H7 (cell line): Measurements from ENCODE around the gene KCNN2. TPM values are rescaled to one million over a fixed set of nuclear protein-coding genes. Genes with fewer than 3 reads are reported as not detected.

Source experiments
- DNase-seq: peaks from one replicate; pipeline ENCODE4 v3.0.0; 2012
- H3K27me3 ChIP-seq: 2 replicates; pipeline ENCODE4 v1.6.0; 2011; ENCODE audit warnings: mild to moderate bottlenecking, low read length; ENCODE audit not compliant: control insufficient read depth, insufficient read depth
- H3K36me3 ChIP-seq: replicated peaks from 2 replicates; pipeline ENCODE4 v1.5.1; 2011; ENCODE audit warnings: low read length; ENCODE audit not compliant: control insufficient read depth, insufficient read depth
- H3K4me3 ChIP-seq: 2 replicates; pipeline ENCODE4 v1.5.1; 2011; ENCODE audit warnings: low read depth, mild to moderate bottlenecking, control low read depth, low read length, moderate library complexity; ENCODE audit not compliant: insufficient read depth
- total RNA-seq: library from RNA; depleted of rRNA; stranded (reverse); fragments of >200 nt; shearing (Covaris generic); gene quantifications from 2 replicates; pipeline ENCODE4 v1.2.3, GENCODE V29; 2014

Gene KCNN2
- total RNA-seq, 1 experiment from 2014 or later: 8.2 TPM

- Histone ChIP-seq H3K36me3 (no peaks in the 10 kb centered on the region; the same call in 1 of the 2 replicates), H3K27me3 (no peaks in the 10 kb centered on the region), H3K4me3 (no peak overlapping the region)
- DNase-seq: no peak
Observed at GRCh38 chr5:114380721-114381120, 18.9 kb downstream of the KCNN2 start.

GRCh38 chr5:114387433-114387832 is 25.6 kb downstream of the KCNN2 start:
- H3K36me3 ChIP-seq: no peaks in the 10 kb centered on the region
- DNase-seq: no peak
- H3K4me3 ChIP-seq: no peak overlapping the region
- no peaks in the 10 kb centered on the region for H3K27me3 ChIP-seq

- H3K27me3 ChIP-seq: no peaks in the 10 kb centered on the region
- H3K36me3 ChIP-seq: no peaks in the 10 kb centered on the region
- no peak overlapping the region for H3K4me3 ChIP-seq
- DNase-seq: no peak
Observed at GRCh38 chr5:114390431-114390830, 28.6 kb downstream of the KCNN2 start.

- H3K27me3 ChIP-seq: no peaks in the 10 kb centered on the region
- no peaks in the 10 kb centered on the region for H3K36me3 ChIP-seq
- no peak for DNase-seq
- no peak overlapping the region for H3K4me3 ChIP-seq
Observed at GRCh38 chr5:114391321-114391720, 29.5 kb downstream of the KCNN2 start.

- Histone ChIP-seq H3K27me3 (no peaks in the 10 kb centered on the region), H3K4me3 (no peak overlapping the region), H3K36me3 (no peaks in the 10 kb centered on the region)
- DNase-seq: no peak
Observed at GRCh38 chr5:114393159-114393558, 31.3 kb downstream of the KCNN2 start.

GRCh38 chr5:114402206-114402605 is 40.3 kb downstream of the KCNN2 start:
- H3K36me3 ChIP-seq: no peaks in the 10 kb centered on the region
- no peaks in the 10 kb centered on the region for H3K27me3 ChIP-seq
- no peak overlapping the region for H3K4me3 ChIP-seq
- DNase-seq: no peak

- Histone ChIP-seq H3K4me3 (no peak overlapping the region), H3K27me3 (no peaks in the 10 kb centered on the region), H3K36me3 (no peaks in the 10 kb centered on the region)
- DNase-seq: no peak
Observed at GRCh38 chr5:114407783-114408182, 45.9 kb downstream of the KCNN2 start.

GRCh38 chr5:114408847-114409246 is 47.0 kb downstream of the KCNN2 start:
- Histone ChIP-seq H3K4me3 (no peak overlapping the region), H3K36me3 (no peaks in the 10 kb centered on the region), H3K27me3 (no peaks in the 10 kb centered on the region)
- DNase-seq: no peak

- DNase-seq: no peak
Observed at GRCh38 chr5:114411380-114411931, 49.6 kb downstream of the KCNN2 start.

GRCh38 chr5:114412510-114413171 is 50.8 kb downstream of the KCNN2 start:
- Histone ChIP-seq H3K4me3 (no peak overlapping the region), H3K27me3 (no peaks in the 10 kb centered on the region), H3K36me3 (no peaks in the 10 kb centered on the region)
- no peak for DNase-seq

More at GRCh38 chr5:114411380-114411931, 49.6 kb downstream of the KCNN2 start:
- Histone ChIP-seq H3K36me3 (no peaks in the 10 kb centered on the region), H3K27me3 (no peaks in the 10 kb centered on the region), H3K4me3 (no peak overlapping the region)

- Histone ChIP-seq H3K36me3 (no peaks in the 10 kb centered on the region), H3K27me3 (no peaks in the 10 kb centered on the region), H3K4me3 (no peak overlapping the region)
- no peak for DNase-seq
Observed at GRCh38 chr5:114415760-114416159, 53.9 kb downstream of the KCNN2 start.

GRCh38 chr5:114416254-114416653 is 54.4 kb downstream of the KCNN2 start:
- no peak for DNase-seq
- no peaks in the 10 kb centered on the region for H3K36me3 ChIP-seq
- no peak overlapping the region for H3K4me3 ChIP-seq

GRCh38 chr5:114417519-114417918 is 55.6 kb downstream of the KCNN2 start:
- no peak for DNase-seq
- H3K4me3 ChIP-seq: no peak overlapping the region
- no peaks in the 10 kb centered on the region for H3K36me3 ChIP-seq
- no peaks in the 10 kb centered on the region for H3K27me3 ChIP-seq

More at GRCh38 chr5:114416254-114416653, 54.4 kb downstream of the KCNN2 start:
- H3K27me3 ChIP-seq: no peaks in the 10 kb centered on the region

- Histone ChIP-seq H3K4me3 (no peak overlapping the region), H3K36me3 (no peaks in the 10 kb centered on the region), H3K27me3 (no peaks in the 10 kb centered on the region)
- DNase-seq: no peak
Observed at GRCh38 chr5:114418176-114419066, 56.6 kb downstream of the KCNN2 start.

- H3K36me3 ChIP-seq: no peaks in the 10 kb centered on the region
- no peak overlapping the region for H3K4me3 ChIP-seq
- DNase-seq: no peak
- no peaks in the 10 kb centered on the region for H3K27me3 ChIP-seq
Observed at GRCh38 chr5:114419067-114419388, 57.2 kb downstream of the KCNN2 start.
